Prostate gland (tissue), 2 donors: ENCODE results near the gene IQGAP3.

ENCODE experiments used
- POLR2A ChIP-seq: fragments of 450-650 bp; IDR thresholded peaks from one replicate; pipeline ENCODE4 v1.6.1; 2016; ENCODE audit warnings: antibody characterized with exemption, mild to moderate bottlenecking
- POLR2AphosphoS5 ChIP-seq: sonication (generic); formaldehyde crosslinking; IDR thresholded peaks from one replicate; pipeline ENCODE4 v1.6.1; 2017; ENCODE audit warnings: antibody characterized with exemption
- TF ChIP-seq, protein P1 (sequence below), 4 experiments: fragments of 200-600 bp in 2 of 4; fragments of 450-650 bp in 2 of 4; sonication (generic) in 2 of 4; IDR thresholded peaks; 1 replicate in 3 of 4; 2 replicates in 1 of 4; pipeline ENCODE4 v1.5.1; 2016 to 2019; ENCODE audit warnings: antibody characterized with exemption in 4 of 4, mild to moderate bottlenecking in 2 of 4, moderate library complexity in 2 of 4

DNA sequence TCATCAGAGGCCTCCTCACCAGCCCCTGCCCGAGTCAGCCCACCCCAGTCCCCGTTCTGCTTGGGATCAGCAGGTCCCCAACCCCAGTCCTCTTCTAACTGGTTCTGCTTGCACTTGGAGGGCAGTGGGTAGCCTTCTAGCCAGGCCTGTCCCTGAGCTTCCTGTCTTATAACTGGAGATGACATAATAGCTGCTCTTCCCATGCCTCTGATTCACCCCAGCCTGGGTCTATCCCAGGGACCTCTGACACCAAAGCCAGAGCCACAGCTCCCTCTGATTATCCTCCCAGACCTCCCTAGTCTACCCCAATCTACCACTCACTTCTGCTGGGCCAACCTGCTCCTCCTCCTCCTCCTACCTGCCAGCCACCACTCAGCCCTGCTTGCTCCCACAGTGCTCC is 31.4 kb downstream of the IQGAP3 start:
- TF ChIP-seq, protein P1, sequence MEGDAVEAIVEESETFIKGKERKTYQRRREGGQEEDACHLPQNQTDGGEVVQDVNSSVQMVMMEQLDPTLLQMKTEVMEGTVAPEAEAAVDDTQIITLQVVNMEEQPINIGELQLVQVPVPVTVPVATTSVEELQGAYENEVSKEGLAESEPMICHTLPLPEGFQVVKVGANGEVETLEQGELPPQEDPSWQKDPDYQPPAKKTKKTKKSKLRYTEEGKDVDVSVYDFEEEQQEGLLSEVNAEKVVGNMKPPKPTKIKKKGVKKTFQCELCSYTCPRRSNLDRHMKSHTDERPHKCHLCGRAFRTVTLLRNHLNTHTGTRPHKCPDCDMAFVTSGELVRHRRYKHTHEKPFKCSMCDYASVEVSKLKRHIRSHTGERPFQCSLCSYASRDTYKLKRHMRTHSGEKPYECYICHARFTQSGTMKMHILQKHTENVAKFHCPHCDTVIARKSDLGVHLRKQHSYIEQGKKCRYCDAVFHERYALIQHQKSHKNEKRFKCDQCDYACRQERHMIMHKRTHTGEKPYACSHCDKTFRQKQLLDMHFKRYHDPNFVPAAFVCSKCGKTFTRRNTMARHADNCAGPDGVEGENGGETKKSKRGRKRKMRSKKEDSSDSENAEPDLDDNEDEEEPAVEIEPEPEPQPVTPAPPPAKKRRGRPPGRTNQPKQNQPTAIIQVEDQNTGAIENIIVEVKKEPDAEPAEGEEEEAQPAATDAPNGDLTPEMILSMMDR (IDR thresholded peaks at IDR 0.05) = no peak
- TF ChIP-seq POLR2A (no peak), POLR2AphosphoS5 (no peak)
